HG03060 (cell line): ENCODE measurements around the gene ANKIB1.
"Not testable (repeated sequence)": the region's sequence is repeated elsewhere in the genome, so short reads cannot be mapped to it uniquely, and the experiment has no call there.

Source experiments
- ATAC-seq: cut with Tn5 transposase; IDR thresholded peaks from one replicate; pipeline ENCODE4 v1.9.1; 2021; ENCODE audit warnings: low read depth, moderate number of reproducible peaks; ENCODE audit not compliant: unreplicated experiment

Gene ANKIB1

GRCh38 chr7:92325858-92326257 is 80.1 kb downstream of the ANKIB1 start:
- no peak for ATAC-seq

- ATAC-seq = no peak
Observed at GRCh38 chr7:92330835-92331438, 85.2 kb downstream of the ANKIB1 start.

GRCh38 chr7:92331508-92331907 is 85.7 kb downstream of the ANKIB1 start:
- no peak for ATAC-seq

- ATAC-seq = no peak
Observed at GRCh38 chr7:92332782-92333181, 87.0 kb downstream of the ANKIB1 start.

- ATAC-seq = no peak
Observed at GRCh38 chr7:92333866-92334265, 88.1 kb downstream of the ANKIB1 start.

- ATAC-seq = no peak
Observed at GRCh38 chr7:92335574-92335973, 89.8 kb downstream of the ANKIB1 start.

- no peak for ATAC-seq
Observed at GRCh38 chr7:92336662-92337340, 91.0 kb downstream of the ANKIB1 start.

- no peak for ATAC-seq
Observed at GRCh38 chr7:92340016-92340415, 94.2 kb downstream of the ANKIB1 start.

- no peak for ATAC-seq
Observed at GRCh38 chr7:92343714-92344113, 97.9 kb downstream of the ANKIB1 start.

- ATAC-seq = no peak
Observed at GRCh38 chr7:92352009-92352408, 106.2 kb downstream of the ANKIB1 start.

GRCh38 chr7:92354214-92354613 is 108.4 kb downstream of the ANKIB1 start:
- ATAC-seq = no peak

- no peak for ATAC-seq
Observed at GRCh38 chr7:92356406-92356805, 110.6 kb downstream of the ANKIB1 start.

- no peak for ATAC-seq
Observed at GRCh38 chr7:92357260-92357659, 111.5 kb downstream of the ANKIB1 start.

- not testable (repeated sequence) for ATAC-seq
Observed at GRCh38 chr7:92359179-92359578, 113.4 kb downstream of the ANKIB1 start.

GRCh38 chr7:92359801-92360200 is 114.0 kb downstream of the ANKIB1 start:
- no peak for ATAC-seq

- no peak for ATAC-seq
Observed at GRCh38 chr7:92360387-92360786, 114.6 kb downstream of the ANKIB1 start.

- ATAC-seq = no peak
Observed at GRCh38 chr7:92362131-92362530, 116.4 kb downstream of the ANKIB1 start.

- no peak for ATAC-seq
Observed at GRCh38 chr7:92366730-92367129, 121.0 kb downstream of the ANKIB1 start.

GRCh38 chr7:92368741-92369140 is 123.0 kb downstream of the ANKIB1 start:
- ATAC-seq = no peak

- ATAC-seq = no peak
Observed at GRCh38 chr7:92375013-92375412, 129.2 kb downstream of the ANKIB1 start.

GRCh38 chr7:92391071-92391470 is 145.3 kb downstream of the ANKIB1 start:
- no peak for ATAC-seq

- ATAC-seq = no peak
Observed at GRCh38 chr7:92397542-92397941, 151.8 kb downstream of the ANKIB1 start.
